ENCODE measurements around the gene KRT75. TPM values are rescaled to one million over a fixed set of nuclear protein-coding genes. Genes with fewer than 3 reads are reported as not detected.

Gene KRT75
- total RNA-seq, 1 donor from 2014 or later, result not detected

- DNase-seq (ENCODE audit: low read depth), result no peak
- H3K4me3 ChIP-seq (ENCODE audit: low read depth, low read length), result no peak overlapping the region
- no peak for TF ChIP-seq CTCF (conservative IDR thresholded peaks at IDR 0.05; ENCODE audit: low read depth, low read length)
Observed at GRCh38 chr12:52436000-52436827, 2.0 kb upstream of the KRT75 start.

- no peak overlapping the region for H3K4me3 ChIP-seq (ENCODE audit: low read depth, low read length)
- TF ChIP-seq CTCF (conservative IDR thresholded peaks at IDR 0.05; ENCODE audit: low read depth, low read length), result no peak
- no peak for DNase-seq (ENCODE audit: low read depth)
Observed at GRCh38 chr12:52435659-52435999, 1.5 kb upstream of the KRT75 start.

GRCh38 chr12:52434760-52435530 lies 774 bp upstream of the KRT75 start:
- no peak overlapping the region for H3K4me3 ChIP-seq (ENCODE audit: low read depth, low read length)
- no peak for TF ChIP-seq CTCF (conservative IDR thresholded peaks at IDR 0.05; ENCODE audit: low read depth, low read length)
- no peak for DNase-seq (ENCODE audit: low read depth)

- no peak overlapping the region for H3K4me3 ChIP-seq (ENCODE audit: low read depth, low read length)
- TF ChIP-seq CTCF (conservative IDR thresholded peaks at IDR 0.05; ENCODE audit: low read depth, low read length), result no peak
Observed at GRCh38 chr12:52433501-52434080, 580 bp downstream of the KRT75 start.

GRCh38 chr12:52432559-52433207 lies 1.5 kb downstream of the KRT75 start:
- TF ChIP-seq CTCF (conservative IDR thresholded peaks at IDR 0.05; ENCODE audit: low read depth, low read length), result no peak
- DNase-seq (ENCODE audit: low read depth), result no peak

More at GRCh38 chr12:52433501-52434080, 580 bp downstream of the KRT75 start:
- no peak for DNase-seq (ENCODE audit: low read depth)

GRCh38 chr12:52428121-52428520 lies 6.0 kb downstream of the KRT75 start:
- no peak for TF ChIP-seq CTCF (conservative IDR thresholded peaks at IDR 0.05; ENCODE audit: low read depth, low read length)
- DNase-seq (ENCODE audit: low read depth), result no peak
- no peak overlapping the region for H3K4me3 ChIP-seq (ENCODE audit: low read depth, low read length)

More at GRCh38 chr12:52432559-52433207, 1.5 kb downstream of the KRT75 start:
- H3K4me3 ChIP-seq (ENCODE audit: low read depth, low read length), result no peak overlapping the region
